BLaER1 (cell line): ENCODE data around the gene CES4A.
A peak's percentile ranks its signal among the peaks of the same experiment; 100 is the strongest.

ENCODE experiments used
- H3K27ac ChIP-seq: shearing (Covaris generic); formaldehyde crosslinking; 2 replicates; pipeline ENCODE4 v1.8.1; 2022
- H3K27me3 ChIP-seq: shearing (Covaris generic); formaldehyde crosslinking; 2 replicates; pipeline ENCODE4 v1.8.1; 2022
- H3K36me3 ChIP-seq: shearing (Covaris generic); formaldehyde crosslinking; 2 replicates; pipeline ENCODE4 v1.8.1; 2022
- H3K4me1 ChIP-seq: shearing (Covaris generic); formaldehyde crosslinking; 2 replicates; pipeline ENCODE4 v1.8.1; 2022
- H3K4me2 ChIP-seq: shearing (Covaris generic); formaldehyde crosslinking; 2 replicates; pipeline ENCODE4 v1.8.1; 2022
- H3K4me3 ChIP-seq: shearing (Covaris generic); formaldehyde crosslinking; 2 replicates; pipeline ENCODE4 v1.8.1; 2022
- H3K9ac ChIP-seq: shearing (Covaris generic); formaldehyde crosslinking; 2 replicates; pipeline ENCODE4 v1.8.1; 2022
- H3K9me3 ChIP-seq: shearing (Covaris generic); formaldehyde crosslinking; 2 replicates; pipeline ENCODE4 v1.8.1; 2022
- H4K20me1 ChIP-seq: shearing (Covaris generic); formaldehyde crosslinking; 2 replicates; pipeline ENCODE4 v1.8.1; 2022
- Cebpa-rat ChIP-seq: shearing (Covaris generic); IDR thresholded peaks from 2 replicates; pipeline ENCODE4 v1.8.1; 2022

Gene CES4A

GRCh38 chr16:66947302-66948065 lies 40.9 kb upstream of the CES4A start:
- Histone ChIP-seq H3K9me3 (0 out of 2 replicates have a peak, but pooled peaks cover 7% of the 10 kb centered on the region), H3K4me3 (peak overlapping the region; percentile 62), H4K20me1 (peaks cover 22% of the 10 kb centered on the region), H3K36me3 (peaks cover 17% of the 10 kb centered on the region), H3K9ac (no peak overlapping the region), H3K4me1 (peaks cover 18% of the 10 kb centered on the region), H3K4me2 (peak overlapping the region; percentile 85), H3K27ac (no peak overlapping the region), H3K27me3 (peaks cover 57% of the 10 kb centered on the region)
- TF ChIP-seq Cebpa-rat = no peak

- 0 out of 2 replicates have a peak overlapping the region, but pooled peaks have one; percentile 26 for H3K9ac ChIP-seq
- H3K27me3 ChIP-seq = peaks cover 58% of the 10 kb centered on the region
- H3K36me3 ChIP-seq = peaks cover 9% of the 10 kb centered on the region
- H3K4me3 ChIP-seq = peak overlapping the region; percentile 62
- peaks cover 18% of the 10 kb centered on the region for H3K4me1 ChIP-seq
- H3K9me3 ChIP-seq = 0 out of 2 replicates have a peak, but pooled peaks cover 7% of the 10 kb centered on the region
- H3K4me2 ChIP-seq = peak overlapping the region; percentile 85
- H4K20me1 ChIP-seq = peaks cover 22% of the 10 kb centered on the region
- H3K27ac ChIP-seq = no peak overlapping the region
- no peak for TF ChIP-seq Cebpa-rat
These were observed 40.1 kb upstream of the CES4A start for GRCh38 chr16:66948134-66948836.

- no peak for TF ChIP-seq Cebpa-rat
- Histone ChIP-seq H3K4me3 (peak overlapping the region; percentile 62; the same call in 1 of the 2 replicates), H3K27ac (no peak overlapping the region), H3K36me3 (peaks cover 3% of the 10 kb centered on the region), H3K27me3 (peaks cover 58% of the 10 kb centered on the region), H3K4me2 (peak overlapping the region; percentile 85), H3K9ac (0 out of 2 replicates have a peak overlapping the region, but pooled peaks have one; percentile 26), H3K9me3 (0 out of 2 replicates have a peak, but pooled peaks cover 7% of the 10 kb centered on the region), H3K4me1 (peaks cover 18% of the 10 kb centered on the region), H4K20me1 (peaks cover 17% of the 10 kb centered on the region)
These were observed 39.6 kb upstream of the CES4A start for GRCh38 chr16:66948837-66949225.

DNA sequence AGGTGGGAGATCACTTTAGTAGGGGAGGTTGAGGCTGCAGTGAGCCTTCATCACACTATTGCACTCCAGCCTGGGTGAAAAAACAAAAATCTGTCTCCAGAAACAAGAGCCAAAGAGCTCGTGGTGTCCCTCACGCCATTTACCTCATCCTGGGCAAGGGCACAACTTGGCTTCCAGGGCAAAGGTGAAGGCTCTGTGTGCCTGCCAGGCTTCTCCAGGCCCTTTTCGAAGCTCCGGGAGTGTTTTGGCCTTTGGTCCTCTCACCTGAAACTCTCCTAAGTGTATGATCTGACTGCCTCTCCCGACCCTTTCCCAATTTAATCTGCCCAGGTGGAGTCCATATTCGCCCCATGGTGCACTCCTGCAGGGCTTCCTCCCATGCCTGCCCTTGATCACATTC lies 38.9 kb upstream of the CES4A start:
- no peak for TF ChIP-seq Cebpa-rat
- Histone ChIP-seq H4K20me1 (peaks cover 17% of the 10 kb centered on the region), H3K36me3 (no peaks in the 10 kb centered on the region), H3K9ac (no peak overlapping the region), H3K27me3 (peaks cover 58% of the 10 kb centered on the region), H3K9me3 (0 out of 2 replicates have a peak, but pooled peaks cover 7% of the 10 kb centered on the region), H3K4me3 (no peak overlapping the region), H3K4me2 (no peak overlapping the region), H3K27ac (no peak overlapping the region), H3K4me1 (peaks cover 18% of the 10 kb centered on the region)

GRCh38 chr16:66950437-66950836 lies 38.0 kb upstream of the CES4A start:
- 0 out of 2 replicates have a peak, but pooled peaks cover 7% of the 10 kb centered on the region for H3K9me3 ChIP-seq
- TF ChIP-seq Cebpa-rat = no peak
- no peak overlapping the region for H3K9ac ChIP-seq
- peaks cover 17% of the 10 kb centered on the region for H4K20me1 ChIP-seq
- no peak overlapping the region for H3K4me2 ChIP-seq
- H3K4me3 ChIP-seq = no peak overlapping the region
- no peaks in the 10 kb centered on the region for H3K36me3 ChIP-seq
- peaks cover 58% of the 10 kb centered on the region for H3K27me3 ChIP-seq
- peaks cover 18% of the 10 kb centered on the region for H3K4me1 ChIP-seq
- no peak overlapping the region for H3K27ac ChIP-seq

DNA sequence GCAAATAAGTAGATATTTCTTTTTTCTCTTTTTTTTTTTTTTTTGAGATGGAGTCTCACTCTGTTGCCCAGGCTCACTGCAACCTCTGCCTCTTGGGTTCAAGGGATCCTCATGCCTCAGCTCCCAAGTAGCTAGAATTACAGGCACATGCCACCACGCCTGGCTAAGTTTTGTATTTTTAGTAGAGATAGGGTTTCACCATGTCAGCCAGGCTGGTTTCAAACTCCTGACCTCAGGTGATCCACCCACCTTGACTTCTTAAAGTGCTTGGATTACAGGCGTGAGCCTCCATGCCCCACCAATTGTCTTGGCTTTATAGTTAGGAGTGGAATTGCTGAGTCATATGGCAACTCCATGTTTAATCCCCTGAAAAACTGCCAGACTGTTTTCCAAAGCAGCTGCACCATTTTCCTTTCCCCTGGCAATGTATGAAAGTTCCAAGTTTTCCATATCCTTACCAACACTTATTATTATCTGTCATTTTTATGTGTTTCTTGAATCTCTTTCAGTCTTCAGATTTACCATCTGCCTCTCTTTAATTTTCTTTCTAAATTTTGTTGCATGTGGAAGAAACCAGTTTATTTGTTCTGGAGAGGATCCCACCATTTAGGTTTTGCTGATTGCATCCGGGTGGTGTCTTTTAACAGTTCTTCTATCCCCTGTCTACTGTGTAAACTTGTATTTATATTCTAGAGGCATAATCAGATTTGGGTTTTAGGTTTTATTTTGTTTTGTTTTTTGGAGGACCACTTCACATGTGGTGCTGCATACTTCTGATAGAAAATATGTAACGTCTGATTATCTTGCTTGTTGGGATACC lies 37.2 kb upstream of the CES4A start:
- Histone ChIP-seq H3K27me3 (peaks cover 58% of the 10 kb centered on the region), H4K20me1 (peaks cover 17% of the 10 kb centered on the region), H3K4me3 (no peak overlapping the region), H3K9ac (no peak overlapping the region), H3K27ac (no peak overlapping the region), H3K9me3 (0 out of 2 replicates have a peak, but pooled peaks cover 7% of the 10 kb centered on the region), H3K36me3 (no peaks in the 10 kb centered on the region), H3K4me1 (peaks cover 18% of the 10 kb centered on the region), H3K4me2 (no peak overlapping the region)
- no peak for TF ChIP-seq Cebpa-rat

- no peak overlapping the region for H3K9ac ChIP-seq
- no peak for TF ChIP-seq Cebpa-rat
- H3K4me3 ChIP-seq = no peak overlapping the region
- no peaks in the 10 kb centered on the region for H3K36me3 ChIP-seq
- H3K27me3 ChIP-seq = peaks cover 50% of the 10 kb centered on the region
- H4K20me1 ChIP-seq = peaks cover 14% of the 10 kb centered on the region
- 0 out of 2 replicates have a peak, but pooled peaks cover 7% of the 10 kb centered on the region for H3K9me3 ChIP-seq
- H3K4me2 ChIP-seq = no peak overlapping the region
- H3K4me1 ChIP-seq = peaks cover 16% of the 10 kb centered on the region
- H3K27ac ChIP-seq = no peak overlapping the region
These were observed 35.8 kb upstream of the CES4A start for GRCh38 chr16:66952430-66953110.

DNA sequence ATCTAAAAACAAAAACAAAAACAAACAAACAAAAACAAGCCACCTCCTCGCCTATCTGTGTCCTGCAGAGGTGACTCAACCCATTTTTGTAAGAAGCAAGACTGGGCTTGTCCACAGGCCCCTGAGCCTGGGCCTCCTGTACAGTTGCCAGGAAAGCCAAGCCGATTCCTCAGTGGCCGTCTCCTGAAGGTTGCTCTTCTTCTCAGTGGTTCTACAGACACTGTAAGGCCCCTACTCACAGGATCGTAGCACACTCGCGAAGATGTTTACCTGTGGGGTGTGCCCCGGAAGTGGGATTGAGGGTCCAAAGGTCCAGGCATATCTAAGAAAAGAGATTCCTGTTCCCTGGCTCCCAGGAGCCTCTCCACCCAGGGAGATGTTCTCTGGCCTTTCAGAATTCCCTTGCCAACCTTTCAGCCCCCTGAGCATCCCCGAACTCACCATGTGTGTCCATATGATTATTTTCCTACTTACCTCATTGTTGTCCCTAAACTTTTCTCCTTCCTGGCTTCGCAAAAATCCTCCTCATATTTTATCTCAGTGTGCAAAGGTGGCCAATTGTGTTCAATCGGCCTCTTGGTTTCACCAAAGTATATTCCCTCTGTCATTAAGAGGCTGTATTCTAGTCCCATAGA lies 34.8 kb upstream of the CES4A start:
- peaks cover 7% of the 10 kb centered on the region for H4K20me1 ChIP-seq
- peaks cover 8% of the 10 kb centered on the region for H3K4me1 ChIP-seq
- H3K36me3 ChIP-seq = no peaks in the 10 kb centered on the region
- no peak overlapping the region for H3K9ac ChIP-seq
- no peak overlapping the region for H3K4me3 ChIP-seq
- TF ChIP-seq Cebpa-rat = no peak
- H3K4me2 ChIP-seq = no peak overlapping the region
- H3K27me3 ChIP-seq = peaks cover 40% of the 10 kb centered on the region
- H3K27ac ChIP-seq = no peak overlapping the region
- H3K9me3 ChIP-seq = 0 out of 2 replicates have a peak, but pooled peaks cover 7% of the 10 kb centered on the region
